ENCODE measurements around the gene PAQR3. TPM values are rescaled to one million over a fixed set of nuclear protein-coding genes. Genes with fewer than 3 reads are reported as not detected.

Gene PAQR3
- total and polyA plus RNA-seq, 10 donors = 3.4 to 14.5 (median 7.6) TPM

DNA sequence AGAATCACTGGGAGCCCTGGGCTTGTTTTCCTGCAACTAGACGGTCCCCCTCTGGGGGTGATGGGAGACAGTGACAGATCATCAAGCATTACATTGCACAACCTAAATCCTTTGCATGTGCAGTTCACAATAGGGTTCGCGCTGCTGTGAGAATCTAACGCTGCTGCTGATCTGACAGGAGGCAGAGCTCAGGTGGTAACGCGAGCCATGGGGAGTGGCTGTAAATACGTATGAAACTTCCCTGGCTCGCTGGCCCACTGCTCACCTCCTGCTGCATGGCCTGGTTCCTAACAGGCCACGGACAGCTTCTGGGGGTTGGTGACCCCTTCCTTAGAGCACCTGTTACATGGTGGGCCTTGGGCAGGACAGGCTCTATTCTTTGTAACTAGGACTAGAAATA lies 10.4 kb downstream of the PAQR3 start:
- H3K4me1 ChIP-seq = peaks cover 0 to 2% (median 0%) of the 10 kb centered on the region in 6 donors
- WGBS, 5 donors = 94 to 96% (median 96%) methylated on average over 9 of the region's 9 CpGs
- H3K9me3 ChIP-seq = no peaks in the 10 kb centered on the region
- TF ChIP-seq, protein P1, sequence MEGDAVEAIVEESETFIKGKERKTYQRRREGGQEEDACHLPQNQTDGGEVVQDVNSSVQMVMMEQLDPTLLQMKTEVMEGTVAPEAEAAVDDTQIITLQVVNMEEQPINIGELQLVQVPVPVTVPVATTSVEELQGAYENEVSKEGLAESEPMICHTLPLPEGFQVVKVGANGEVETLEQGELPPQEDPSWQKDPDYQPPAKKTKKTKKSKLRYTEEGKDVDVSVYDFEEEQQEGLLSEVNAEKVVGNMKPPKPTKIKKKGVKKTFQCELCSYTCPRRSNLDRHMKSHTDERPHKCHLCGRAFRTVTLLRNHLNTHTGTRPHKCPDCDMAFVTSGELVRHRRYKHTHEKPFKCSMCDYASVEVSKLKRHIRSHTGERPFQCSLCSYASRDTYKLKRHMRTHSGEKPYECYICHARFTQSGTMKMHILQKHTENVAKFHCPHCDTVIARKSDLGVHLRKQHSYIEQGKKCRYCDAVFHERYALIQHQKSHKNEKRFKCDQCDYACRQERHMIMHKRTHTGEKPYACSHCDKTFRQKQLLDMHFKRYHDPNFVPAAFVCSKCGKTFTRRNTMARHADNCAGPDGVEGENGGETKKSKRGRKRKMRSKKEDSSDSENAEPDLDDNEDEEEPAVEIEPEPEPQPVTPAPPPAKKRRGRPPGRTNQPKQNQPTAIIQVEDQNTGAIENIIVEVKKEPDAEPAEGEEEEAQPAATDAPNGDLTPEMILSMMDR (IDR thresholded peaks at IDR 0.05 in 8 of 11, conservative IDR thresholded peaks at IDR 0.05 in 3 of 11) = no peak
- TF ChIP-seq POLR2A (IDR thresholded peaks at IDR 0.05) (no peak), POLR2AphosphoS5 (IDR thresholded peaks at IDR 0.05) (no peak)
- H3K36me3 ChIP-seq = peaks cover 0 to 70% (median 16%) of the 10 kb centered on the region in 6 donors
- H3K4me3 ChIP-seq = no peak overlapping the region
- intact Hi-C loops (cut with DNase I; ENCODE audit: low total_unique reads) = no loop called here
- DNase-seq = peak; percentile 57
- no peaks in the 10 kb centered on the region for H3K27me3 ChIP-seq (replicated peaks in 1 of 7)
- H3K27ac ChIP-seq = no peak overlapping the region

DNA sequence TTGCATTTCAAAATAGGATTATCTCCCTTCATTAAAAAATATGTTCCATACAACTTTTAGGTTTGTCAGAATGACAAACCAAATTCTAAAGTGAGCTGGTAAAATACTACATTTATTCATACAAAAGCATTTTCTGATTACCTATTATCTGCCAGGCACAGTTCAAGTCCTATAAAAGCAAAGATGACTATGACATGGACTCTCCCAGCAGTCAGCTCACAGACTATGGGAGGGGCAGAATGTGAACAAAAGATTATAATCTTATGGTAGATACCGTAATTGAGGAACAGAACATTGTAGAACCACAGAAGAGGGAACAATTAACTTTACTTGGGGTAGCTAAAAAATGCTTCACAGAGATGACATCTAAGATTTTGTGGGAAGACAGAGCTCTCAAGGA lies 12.4 kb downstream of the PAQR3 start:
- Histone ChIP-seq H3K4me3 (no peak overlapping the region), H3K27ac (no peak overlapping the region), H3K4me1 (peaks cover 0 to 7% (median 0%) of the 10 kb centered on the region in 6 donors), H3K27me3 (replicated peaks in 1 of 7) (no peaks in the 10 kb centered on the region), H3K36me3 (peaks cover 0 to 57% (median 13%) of the 10 kb centered on the region in 6 donors), H3K9me3 (no peaks in the 10 kb centered on the region)
- TF ChIP-seq POLR2A (IDR thresholded peaks at IDR 0.05) = no peak
- TF ChIP-seq, protein P1 (IDR thresholded peaks at IDR 0.05 in 8 of 11, conservative IDR thresholded peaks at IDR 0.05 in 3 of 11) = no peak
- no peak for TF ChIP-seq POLR2AphosphoS5 (IDR thresholded peaks at IDR 0.05)
- no peak for DNase-seq
- intact Hi-C loops (cut with DNase I; ENCODE audit: low total_unique reads) = no loop called here
- 52 to 69% (median 62%) methylated on average over 1 of the region's 1 CpG for WGBS, 5 donors

DNA sequence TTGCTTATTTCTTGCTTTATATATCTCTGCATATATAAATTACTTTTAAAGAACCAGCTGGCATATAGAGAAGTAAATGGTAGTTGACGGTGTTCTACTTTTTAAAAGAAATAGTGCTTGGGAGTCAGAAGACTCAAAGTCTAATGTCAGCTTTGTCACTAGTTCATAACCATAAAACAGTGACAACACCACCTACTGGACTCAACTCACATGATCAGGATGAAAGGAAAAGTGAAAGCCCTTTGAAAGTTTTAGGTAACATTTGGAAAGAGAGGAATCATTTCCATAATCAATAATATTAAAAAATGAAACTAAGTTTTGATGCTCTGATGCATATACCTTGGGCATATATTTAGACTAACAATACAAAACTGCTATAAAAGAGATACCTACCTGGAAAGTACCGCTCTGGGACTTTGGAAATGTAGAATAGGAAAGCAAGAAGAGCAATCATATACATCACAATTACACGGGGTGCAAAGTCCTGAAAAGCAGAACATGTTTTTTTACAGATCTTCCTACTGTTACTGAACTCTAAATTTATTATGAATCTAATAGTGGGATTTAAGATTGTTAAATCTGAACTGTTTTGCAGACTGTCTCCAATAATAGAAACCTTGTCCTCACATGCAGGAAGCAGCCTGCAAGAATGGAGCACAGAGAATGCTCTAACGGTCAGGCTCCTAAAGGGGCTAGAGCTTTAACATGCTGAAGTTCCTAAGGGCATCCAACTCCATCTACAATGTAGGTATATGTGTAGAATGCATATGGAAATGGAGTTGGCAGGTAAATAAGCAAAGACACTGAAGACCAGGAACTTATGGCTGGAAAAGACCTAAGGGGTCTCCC lies 15.6 kb downstream of the PAQR3 start:
- H3K9me3 ChIP-seq = no peaks in the 10 kb centered on the region
- H3K4me3 ChIP-seq = peak overlapping the region in 4 of 8 donors; percentile 4 to 46 (median 13)
- peak overlapping the region in 3 of 8 donors; percentile 27 to 42 (median 37) for H3K27ac ChIP-seq
- intact Hi-C loops (cut with DNase I; ENCODE audit: low total_unique reads) = no loop called here
- no peaks in the 10 kb centered on the region for H3K27me3 ChIP-seq (replicated peaks in 1 of 7)
- DNase-seq = no peak
- H3K36me3 ChIP-seq = peaks cover 0 to 40% (median 3%) of the 10 kb centered on the region in 6 donors
- peaks cover 0 to 7% (median 0%) of the 10 kb centered on the region in 6 donors for H3K4me1 ChIP-seq
- 47 to 64% (median 55%) methylated on average over 4 of the region's 4 CpGs for WGBS, 5 donors
- no peak for TF ChIP-seq POLR2AphosphoS5 (IDR thresholded peaks at IDR 0.05)
- TF ChIP-seq POLR2A (IDR thresholded peaks at IDR 0.05) = no peak
- TF ChIP-seq, protein P1 (IDR thresholded peaks at IDR 0.05 in 8 of 11, conservative IDR thresholded peaks at IDR 0.05 in 3 of 11) = peak in 3 of 11 experiments; percentile 7 to 16 (median 8)

DNA sequence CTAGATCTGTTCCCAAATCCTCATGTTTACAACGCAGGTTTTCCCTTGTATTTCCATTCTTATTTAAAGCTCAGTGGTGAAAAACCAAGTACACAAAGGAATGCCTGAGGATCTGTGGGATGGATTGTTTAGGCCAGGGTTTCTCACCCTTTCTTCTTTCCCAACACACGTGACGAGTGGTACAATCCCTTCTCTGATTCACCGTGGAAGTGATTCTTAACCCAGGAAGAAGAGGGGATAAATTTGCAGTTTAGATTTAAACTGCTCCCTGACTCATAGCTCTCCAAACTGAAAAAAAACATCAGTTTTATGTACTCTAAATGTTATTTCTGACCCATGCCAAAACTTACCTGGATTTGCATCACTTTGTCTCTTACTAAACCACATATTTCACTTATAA lies 17.0 kb downstream of the PAQR3 start:
- H3K36me3 ChIP-seq = peaks cover 0 to 31% (median 0%) of the 10 kb centered on the region in 6 donors
- H3K27me3 ChIP-seq (replicated peaks in 1 of 7) = no peaks in the 10 kb centered on the region
- no peak for DNase-seq
- 92 to 98% (median 96%) methylated on average over 4 of the region's 4 CpGs for WGBS, 5 donors
- H3K4me3 ChIP-seq = no peak overlapping the region
- H3K4me1 ChIP-seq = peaks cover 0 to 7% (median 0%) of the 10 kb centered on the region in 6 donors
- H3K9me3 ChIP-seq = no peaks in the 10 kb centered on the region
- no peak overlapping the region for H3K27ac ChIP-seq
- TF ChIP-seq POLR2AphosphoS5 (IDR thresholded peaks at IDR 0.05) (no peak), POLR2A (IDR thresholded peaks at IDR 0.05) (no peak)
- TF ChIP-seq, protein P1 (IDR thresholded peaks at IDR 0.05 in 8 of 11, conservative IDR thresholded peaks at IDR 0.05 in 3 of 11) = no peak
- intact Hi-C loops (cut with DNase I; ENCODE audit: low total_unique reads) = no loop called here
